Stimulated activated CD8-positive, alpha-beta memory T cell treated with anti-CD3 and anti-CD28 coated beads, Interleukin-12 subunit alpha, Interleukin-12 subunit beta, amount 100 ng/mL, for 24 hours (primary cell): ENCODE measurements around the gene CDKL2.
"Not testable (repeated sequence)": the region's sequence is repeated elsewhere in the genome, so short reads cannot be mapped to it uniquely, and the experiment has no call there.

Experiments
- DNase-seq: peaks from one replicate; pipeline ENCODE4 v3.0.0-alpha.2; 2020; ENCODE audit errors: extremely low read depth

The CDKL2 gene

DNA sequence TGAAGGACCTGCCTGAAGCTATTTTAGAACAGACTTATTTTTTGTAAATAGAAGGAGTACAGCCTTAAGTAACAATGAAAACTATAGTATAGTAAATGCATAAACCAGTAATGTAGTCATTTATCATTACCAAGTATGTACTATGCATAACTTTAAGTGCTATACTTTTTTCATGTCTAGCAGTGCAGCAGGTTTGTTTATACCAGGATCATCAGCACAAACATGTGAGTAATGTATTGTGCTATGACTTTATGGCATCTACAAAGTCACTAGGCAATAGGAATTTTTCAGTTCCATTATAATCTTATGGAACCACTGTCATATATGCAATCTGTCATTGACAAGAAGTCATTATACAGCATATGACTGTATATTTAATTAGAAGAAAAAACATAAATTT lies 77.9 kb downstream of the CDKL2 start:
- DNase-seq = no peak

GRCh38 chr4:75549019-75549418 lies 81.3 kb downstream of the CDKL2 start:
- no peak for DNase-seq

GRCh38 chr4:75547647-75548387 lies 82.5 kb downstream of the CDKL2 start:
- no peak for DNase-seq

GRCh38 chr4:75545526-75545925 lies 84.8 kb downstream of the CDKL2 start:
- no peak for DNase-seq

GRCh38 chr4:75544870-75545269 lies 85.5 kb downstream of the CDKL2 start:
- no peak for DNase-seq

GRCh38 chr4:75544220-75544619 lies 86.1 kb downstream of the CDKL2 start:
- not testable (repeated sequence) for DNase-seq

DNA sequence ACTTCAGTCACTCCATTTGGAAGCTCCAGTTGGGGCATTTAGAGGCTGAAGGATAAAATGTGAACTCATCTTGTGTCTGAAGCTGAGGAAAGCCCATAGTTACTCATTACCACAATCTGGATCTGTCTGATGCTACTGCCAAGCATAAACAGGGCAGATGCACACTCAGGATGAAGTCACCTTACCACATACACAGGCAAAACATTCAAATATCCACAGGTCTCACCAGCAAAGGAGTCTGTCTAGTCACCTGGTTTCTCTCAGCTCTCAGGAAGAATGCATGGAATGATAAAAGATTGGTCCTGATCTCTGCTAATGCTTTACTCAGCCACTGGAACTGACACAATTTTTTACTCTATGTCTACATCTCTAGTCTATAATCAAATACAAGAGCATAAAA lies 87.5 kb downstream of the CDKL2 start:
- DNase-seq = no peak

DNA sequence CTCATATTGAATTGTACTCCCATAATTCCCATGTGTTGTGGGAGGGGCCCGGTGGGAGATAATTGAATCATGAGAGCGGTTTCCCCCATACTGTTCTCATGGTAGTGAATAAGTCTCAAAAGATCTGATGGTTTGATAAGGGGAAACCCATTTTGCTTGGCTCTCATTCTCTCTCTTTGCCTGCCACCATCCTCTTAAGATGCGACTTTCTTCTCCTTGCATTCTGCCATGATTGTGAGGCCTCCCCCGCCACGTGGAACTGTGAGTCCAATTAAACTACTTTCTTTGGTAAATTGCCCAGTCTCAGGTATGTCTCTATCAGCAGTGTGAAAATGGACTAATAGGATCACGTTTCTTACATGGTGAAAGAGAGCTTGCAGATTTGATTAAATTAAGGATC lies 93.0 kb downstream of the CDKL2 start:
- not testable (repeated sequence) for DNase-seq

DNA sequence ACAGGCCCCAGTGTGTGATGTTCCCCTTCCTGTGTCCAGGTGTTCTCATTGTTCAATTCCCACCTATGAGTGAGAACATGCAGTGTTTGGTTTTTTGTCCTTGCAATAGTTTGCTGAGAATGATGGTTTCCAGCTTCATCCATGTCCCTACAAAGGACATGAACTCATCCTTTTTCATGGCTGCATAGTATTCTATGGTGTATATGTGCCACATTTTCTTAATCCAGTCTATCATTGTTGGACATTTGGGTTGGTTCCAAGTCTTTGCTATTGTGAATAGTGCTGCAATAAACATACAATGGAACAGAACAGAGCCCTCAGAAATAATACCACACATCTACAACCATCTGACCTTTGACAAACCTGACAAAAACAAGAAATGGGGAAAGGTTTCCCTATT lies 96.4 kb downstream of the CDKL2 start:
- not testable (repeated sequence) for DNase-seq

DNA sequence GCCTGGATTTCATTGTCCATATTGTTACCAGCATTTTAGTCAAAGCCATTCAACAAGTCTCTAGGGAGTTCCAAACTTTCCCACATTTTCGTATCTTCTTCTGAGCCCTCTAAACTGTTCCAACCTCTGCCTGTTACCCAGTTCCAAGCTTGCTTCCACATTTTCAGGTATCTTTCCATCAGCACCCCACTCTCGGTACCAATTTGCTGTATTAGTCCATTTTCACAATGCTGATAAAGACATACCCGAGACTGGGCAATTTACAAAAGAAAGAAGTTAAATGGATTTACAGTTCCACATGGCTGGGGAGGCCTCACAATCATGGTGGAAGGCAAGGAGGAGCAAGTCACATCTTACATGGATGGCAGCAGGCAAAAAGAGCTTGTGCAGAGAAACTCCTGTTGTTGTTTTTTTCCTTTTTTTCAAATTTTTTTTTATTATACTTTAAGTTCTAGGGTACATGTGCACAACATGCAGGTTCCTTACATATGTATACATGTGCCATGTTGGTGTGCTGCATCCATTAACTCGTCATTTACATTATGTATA lies 96.9 kb downstream of the CDKL2 start:
- DNase-seq = not testable (repeated sequence)

- DNase-seq = not testable (repeated sequence)
These were observed 98.7 kb downstream of the CDKL2 start for GRCh38 chr4:75531536-75532143.

GRCh38 chr4:75530556-75531322 lies 99.6 kb downstream of the CDKL2 start:
- DNase-seq = no peak
